Heart left ventricle (tissue), 13 donors: ENCODE measurements around the gene PDE11A.

Experiments
- CTCF ChIP-seq, 12 donors: fragments of 200-600 bp; sonication (generic) in 4 of 12; IDR thresholded peaks; one replicate each; pipeline versions ENCODE4 v1.5.0 to v1.8.0; 2018 to 2022; ENCODE audit warnings: antibody characterized with exemption in 12 of 12, mild to moderate bottlenecking in 5 of 12
- POLR2A ChIP-seq, 2 donors: fragments of 450-650 bp; IDR thresholded peaks; one replicate each; pipeline ENCODE4 v1.6.1; 2017; ENCODE audit warnings: antibody characterized with exemption in 2 of 2, mild to moderate bottlenecking in 2 of 2, moderate library complexity in 2 of 2
- donor health status: ischemic (EF 13 %, LVEDD 7.1; RV severe dilation, severe dysfunction).
- donor health status: DM: no; HTN: yes; CAD: no.
- donor health status: DM: no; HTN: no; CAD: no.
- donor health status: ischemic (EF 25% LVEDD 6.9; RV normal size, moderate dysfunction).
- donor health status: ischemic (EF 25% LVEDD 5.7; RV mildly dilated, moderate dysfunction).
- donor health status: ischemic (EF 35%, LVEDD 5.7; RV mildly dilated, moderate dysfunction).
- donor health status: nonischemic (EF 11% LVEDD 7.7; RV severe dilation, severe dysfunction).
- donor health status: DM: yes; HTN: yes; CAD: no.
- donor health status: PGD.
- donor health status: ischemic (EF 29% LVEDD 5.4; RV normal size, mild dysfunction).
- donor health status: nonischemic (EF 23%, LVEDD 6.1; RV moderate dilation, normal function).

- TF ChIP-seq CTCF (IDR thresholded peaks at IDR 0.05) = no peak
- no peak for TF ChIP-seq POLR2A (IDR thresholded peaks at IDR 0.05)
These were observed 42.7 kb upstream of the PDE11A start for GRCh38 chr2:178115271-178115670.
